ENCODE results near the gene PDXK. TPM values are rescaled to one million over a fixed set of nuclear protein-coding genes. Genes with fewer than 3 reads are reported as not detected.
A peak's percentile ranks its signal among the peaks of the same experiment; 100 is the strongest.

PDXK gene
- total and polyA plus RNA-seq, 12 donors, result 43.0 to 202 (median 95.3) TPM

GRCh38 chr21:43723648-43724047, 4.7 kb downstream of the PDXK start:
- Histone ChIP-seq H3K4me1 (replicated peaks in 1 of 2) (peaks cover 53 to 62% of the 10 kb centered on the region in 2 donors), H3K27me3 (no peaks in the 10 kb centered on the region), H3K4me3 (no peak overlapping the region), H3K27ac (peak overlapping the region in 1 of 5 donors; percentile 6), H3K36me3 (replicated peaks in 1 of 2) (peaks cover 0 to 10% of the 10 kb centered on the region in 2 donors), H3K9me3 (replicated peaks in 1 of 3) (no peaks in the 10 kb centered on the region)
- WGBS, 4 donors, result 62 to 73% (median 66%) methylated on average over 10 to 12 of the region's 12 CpGs
- intact Hi-C loops (cut with DNase I), result no loop called here
- TF ChIP-seq POLR2A (IDR thresholded peaks at IDR 0.05), result no peak
- TF ChIP-seq, protein P1, sequence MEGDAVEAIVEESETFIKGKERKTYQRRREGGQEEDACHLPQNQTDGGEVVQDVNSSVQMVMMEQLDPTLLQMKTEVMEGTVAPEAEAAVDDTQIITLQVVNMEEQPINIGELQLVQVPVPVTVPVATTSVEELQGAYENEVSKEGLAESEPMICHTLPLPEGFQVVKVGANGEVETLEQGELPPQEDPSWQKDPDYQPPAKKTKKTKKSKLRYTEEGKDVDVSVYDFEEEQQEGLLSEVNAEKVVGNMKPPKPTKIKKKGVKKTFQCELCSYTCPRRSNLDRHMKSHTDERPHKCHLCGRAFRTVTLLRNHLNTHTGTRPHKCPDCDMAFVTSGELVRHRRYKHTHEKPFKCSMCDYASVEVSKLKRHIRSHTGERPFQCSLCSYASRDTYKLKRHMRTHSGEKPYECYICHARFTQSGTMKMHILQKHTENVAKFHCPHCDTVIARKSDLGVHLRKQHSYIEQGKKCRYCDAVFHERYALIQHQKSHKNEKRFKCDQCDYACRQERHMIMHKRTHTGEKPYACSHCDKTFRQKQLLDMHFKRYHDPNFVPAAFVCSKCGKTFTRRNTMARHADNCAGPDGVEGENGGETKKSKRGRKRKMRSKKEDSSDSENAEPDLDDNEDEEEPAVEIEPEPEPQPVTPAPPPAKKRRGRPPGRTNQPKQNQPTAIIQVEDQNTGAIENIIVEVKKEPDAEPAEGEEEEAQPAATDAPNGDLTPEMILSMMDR (IDR thresholded peaks at IDR 0.05), result no peak
- peak in 1 of 7 donors; percentile 47 for DNase-seq

- TF ChIP-seq, protein P1 (IDR thresholded peaks at IDR 0.05), result no peak
- peak in 1 of 2 donors; percentile 35 for TF ChIP-seq POLR2A (IDR thresholded peaks at IDR 0.05)
- Histone ChIP-seq H3K9me3 (replicated peaks in 1 of 3) (no peaks in the 10 kb centered on the region), H3K4me3 (no peak overlapping the region), H3K36me3 (replicated peaks in 1 of 2) (peaks cover 0 to 10% of the 10 kb centered on the region in 2 donors), H3K27me3 (no peaks in the 10 kb centered on the region), H3K27ac (peak overlapping the region; percentile 88 to 99 (median 98)), H3K4me1 (replicated peaks in 1 of 2) (peaks cover 47 to 58% of the 10 kb centered on the region in 2 donors)
- peak in 6 of 7 donors; percentile 74 to 90 (median 84) for DNase-seq
- 30 to 48% (median 34%) methylated on average over 20 to 21 of the region's 21 CpGs for WGBS, 4 donors
- intact Hi-C loops (cut with DNase I), result no loop called here
Measured at GRCh38 chr21:43726686-43727518, 8.0 kb downstream of the PDXK start.

DNA sequence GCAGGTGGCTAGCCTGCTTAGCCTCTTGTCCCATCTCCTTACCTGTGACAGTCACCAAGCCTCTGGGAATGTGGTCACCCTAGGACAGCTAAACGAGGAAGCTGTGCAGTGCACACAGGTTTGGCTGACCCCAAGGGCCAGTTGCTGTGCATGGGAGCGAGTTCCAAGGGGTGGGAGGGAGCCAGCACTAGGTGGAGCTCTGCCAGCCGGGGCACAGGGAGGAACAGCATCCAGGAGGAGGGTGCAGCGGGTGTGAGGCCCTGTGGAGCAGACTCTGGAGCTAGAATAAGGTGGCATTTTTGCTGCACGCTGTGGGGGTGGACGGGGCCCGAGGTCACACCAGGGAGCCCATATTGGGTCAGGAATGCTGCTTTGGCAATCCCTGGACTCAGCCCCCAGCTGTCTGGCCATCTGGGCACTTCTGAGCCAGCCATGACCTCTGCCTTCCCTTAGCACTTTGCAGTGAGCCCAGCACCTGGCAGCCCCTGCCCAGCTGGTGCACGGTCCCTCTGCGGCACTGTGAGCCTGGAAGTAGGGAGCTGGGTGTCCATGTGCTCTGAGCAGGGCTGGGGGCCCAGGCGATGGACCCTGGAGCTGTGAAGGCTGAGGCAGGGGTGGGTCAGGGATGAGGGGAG, 8.7 kb downstream of the PDXK start:
- no peaks in the 10 kb centered on the region for H3K27me3 ChIP-seq
- TF ChIP-seq, protein P1 (IDR thresholded peaks at IDR 0.05), result no peak
- TF ChIP-seq POLR2A (IDR thresholded peaks at IDR 0.05), result no peak
- H3K4me1 ChIP-seq (replicated peaks in 1 of 2), result peaks cover 48 to 58% of the 10 kb centered on the region in 2 donors
- 36 to 47% (median 36%) methylated on average over 5 to 10 of the region's 10 CpGs; no CpG with 5 or more reads in 1 of the 4 donors for WGBS, 4 donors
- H3K9me3 ChIP-seq (replicated peaks in 1 of 3), result no peaks in the 10 kb centered on the region
- DNase-seq, result peak in 6 of 7 donors; percentile 70 to 86 (median 82)
- H3K36me3 ChIP-seq (replicated peaks in 1 of 2), result peaks cover 0 to 10% of the 10 kb centered on the region in 2 donors
- H3K4me3 ChIP-seq, result peak overlapping the region in 1 of 4 donors; percentile 63
- intact Hi-C loops (cut with DNase I), result no loop called here
- H3K27ac ChIP-seq, result peak overlapping the region; percentile 88 to 99 (median 98)

- H3K4me3 ChIP-seq, result peak overlapping the region in 2 of 4 donors; percentile 41 to 63
- WGBS, 4 donors, result 13 to 22% (median 20%) methylated on average over 3 to 7 of the region's 7 CpGs; no CpG with 5 or more reads in 1 of the 4 donors
- peak overlapping the region; percentile 88 to 99 (median 98) for H3K27ac ChIP-seq
- H3K4me1 ChIP-seq (replicated peaks in 1 of 2), result peaks cover 48 to 61% of the 10 kb centered on the region in 2 donors
- TF ChIP-seq, protein P1 (IDR thresholded peaks at IDR 0.05), result no peak
- TF ChIP-seq POLR2A (IDR thresholded peaks at IDR 0.05), result no peak
- intact Hi-C loops (cut with DNase I), result no loop called here
- no peaks in the 10 kb centered on the region for H3K27me3 ChIP-seq
- H3K36me3 ChIP-seq (replicated peaks in 1 of 2), result peaks cover 0 to 10% of the 10 kb centered on the region in 2 donors
- peak in 4 of 7 donors; percentile 73 to 83 (median 78) for DNase-seq
- H3K9me3 ChIP-seq (replicated peaks in 1 of 3), result no peaks in the 10 kb centered on the region
Measured at GRCh38 chr21:43728154-43728466, 9.2 kb downstream of the PDXK start.

All from adrenal gland (tissue), 12 donors.